H9 (cell line): Measurements from ENCODE around the gene LMTK3. TPM values are rescaled to one million over a fixed set of nuclear protein-coding genes. Genes with fewer than 3 reads are reported as not detected.

Source experiments
- DNase-seq: peaks from one replicate; pipeline ENCODE4 v3.0.0-alpha.2; 2017
- H2AFZ ChIP-seq: one replicate; pipeline ENCODE4 v1.6.1; 2013; ENCODE audit warnings: mild to moderate bottlenecking, low read length, control low read depth, moderate library complexity
- H2AK5ac ChIP-seq: 2 replicates; pipeline ENCODE4 v1.6.1; 2013; ENCODE audit warnings: low read length, control low read depth, mixed read lengths; ENCODE audit not compliant: insufficient read length
- H2BK120ac ChIP-seq: one replicate; pipeline ENCODE4 v1.6.1; 2013; ENCODE audit warnings: low read depth, mild to moderate bottlenecking, low read length, control low read depth, inconsistent platforms; ENCODE audit not compliant: poor library complexity, severe bottlenecking
- H2BK12ac ChIP-seq: 2 replicates; pipeline ENCODE4 v1.6.1; 2013; ENCODE audit warnings: low read length, control low read depth, mixed read lengths, low read depth; ENCODE audit not compliant: insufficient read length
- H2BK15ac ChIP-seq: 2 replicates; pipeline ENCODE4 v1.6.1; 2013; ENCODE audit warnings: low read depth, low read length, control low read depth
- H2BK20ac ChIP-seq: one replicate; pipeline ENCODE4 v1.6.1; 2013; ENCODE audit warnings: low read depth, mild to moderate bottlenecking, low read length, control low read depth, inconsistent platforms; ENCODE audit not compliant: poor library complexity, severe bottlenecking
- H2BK5ac ChIP-seq: 2 replicates; pipeline ENCODE4 v1.6.1; 2013; ENCODE audit warnings: low read length, control low read depth, mixed read lengths; ENCODE audit not compliant: insufficient read length
- H3K14ac ChIP-seq: 2 replicates; pipeline ENCODE4 v1.6.1; 2013; ENCODE audit warnings: low read length, control low read depth; ENCODE audit not compliant: insufficient read depth
- H3K18ac ChIP-seq: 2 replicates; pipeline ENCODE4 v1.6.1; 2013; ENCODE audit warnings: low read depth, mild to moderate bottlenecking, mixed read lengths, low read length, control low read depth; ENCODE audit not compliant: insufficient read length
- H3K23ac ChIP-seq: 2 replicates; pipeline ENCODE4 v1.6.1; 2013; ENCODE audit warnings: low read length, control low read depth, mixed read lengths, low read depth; ENCODE audit not compliant: insufficient read length
- H3K23me2 ChIP-seq: 2 replicates; pipeline ENCODE4 v1.6.1; 2013; ENCODE audit warnings: low read depth, mild to moderate bottlenecking, mixed read lengths, low read length, control low read depth; ENCODE audit not compliant: insufficient read length, poor library complexity, severe bottlenecking
- H3K27ac ChIP-seq: 2 replicates; pipeline ENCODE4 v1.5.1; 2013; ENCODE audit warnings: low read length, control low read depth, mixed read lengths, low read depth; ENCODE audit not compliant: insufficient read length
- H3K27me3 ChIP-seq: 2 replicates; pipeline ENCODE4 v1.6.1; 2013; ENCODE audit warnings: low read length, control low read depth, inconsistent platforms; ENCODE audit not compliant: insufficient read depth
- H3K4ac ChIP-seq: 2 replicates; pipeline ENCODE4 v1.6.1; 2013; ENCODE audit warnings: low read depth, mild to moderate bottlenecking, control low read depth, inconsistent platforms, low read length, moderate library complexity
- H3K4me1 ChIP-seq: 2 replicates; pipeline ENCODE4 v1.6.1; 2013; ENCODE audit warnings: low read length, control low read depth, inconsistent platforms; ENCODE audit not compliant: insufficient read depth
- H3K4me2 ChIP-seq: 2 replicates; pipeline ENCODE4 v1.6.1; 2013; ENCODE audit warnings: low read length, control low read depth, mixed read lengths; ENCODE audit not compliant: insufficient read length, insufficient read depth
- H3K56ac ChIP-seq: 2 replicates; pipeline ENCODE4 v1.6.1; 2013; ENCODE audit warnings: low read depth, mild to moderate bottlenecking, mixed read lengths, low read length, control low read depth; ENCODE audit not compliant: insufficient read length
- H3K79me1 ChIP-seq: 2 replicates; pipeline ENCODE4 v1.6.1; 2013; ENCODE audit warnings: low read depth, mild to moderate bottlenecking, moderate library complexity, low read length, control low read depth, inconsistent platforms; ENCODE audit not compliant: insufficient read depth, poor library complexity, severe bottlenecking
- H3K79me2 ChIP-seq: 2 replicates; pipeline ENCODE4 v1.6.1; 2013; ENCODE audit warnings: low read length, control low read depth, inconsistent platforms; ENCODE audit not compliant: insufficient read depth
- H3K9ac ChIP-seq: 2 replicates; pipeline ENCODE4 v1.6.1; 2013; ENCODE audit warnings: low read length, control low read depth, mixed read lengths; ENCODE audit not compliant: insufficient read length; ENCODE audit errors: extremely low read depth
- H3K9me3 ChIP-seq: one replicate; pipeline ENCODE4 v1.6.1; 2013; ENCODE audit warnings: low read depth, low read length, inconsistent platforms; ENCODE audit not compliant: control insufficient read depth
- H3T11ph ChIP-seq: one replicate; pipeline ENCODE4 v1.6.1; 2013; ENCODE audit warnings: mild to moderate bottlenecking, low read length, control low read depth, inconsistent platforms
- H4K20me1 ChIP-seq: one replicate; pipeline ENCODE4 v1.6.1; 2013; ENCODE audit not compliant: control insufficient read depth, insufficient read length, insufficient read depth
- H4K5ac ChIP-seq: 2 replicates; pipeline ENCODE4 v1.6.1; 2013; ENCODE audit warnings: low read depth, mild to moderate bottlenecking, mixed read lengths, low read length, control low read depth; ENCODE audit not compliant: insufficient read length
- H4K8ac ChIP-seq: replicated peaks from 2 replicates; pipeline ENCODE4 v1.6.1; 2013; ENCODE audit warnings: low read length, control low read depth, mixed read lengths, low read depth; ENCODE audit not compliant: insufficient read length
- H4K91ac ChIP-seq: 2 replicates; pipeline ENCODE4 v1.6.1; 2013; ENCODE audit warnings: low read depth, mild to moderate bottlenecking, moderate library complexity, mixed read lengths, low read length, control low read depth; ENCODE audit not compliant: insufficient read length
- H3K27ac Mint-ChIP-seq, 3 experiments: 2 replicates in 2 of 3; 3 replicates in 1 of 3; pipeline ENCODE4 v1.8.0; 2020 to 2021; ENCODE audit warnings: mixed read lengths in 3 of 3, mild to moderate bottlenecking in 1 of 3, moderate library complexity in 1 of 3
- H3K27me3 Mint-ChIP-seq: 2 replicates; pipeline ENCODE4 v1.8.0; 2021; ENCODE audit warnings: low read depth, mild to moderate bottlenecking, moderate library complexity, mixed read lengths
- H3K36me3 Mint-ChIP-seq, 3 experiments: 2 replicates in 2 of 3; 3 replicates in 1 of 3; pipeline ENCODE4 v1.8.0; 2020 to 2021; ENCODE audit warnings: low read depth in 3 of 3, mixed read lengths in 3 of 3; ENCODE audit not compliant: insufficient read depth in 1 of 3
- H3K4me1 Mint-ChIP-seq, 2 experiments: 2 replicates each; pipeline ENCODE4 v1.8.0; 2020; ENCODE audit warnings: mixed read lengths in 2 of 2
- H3K4me3 Mint-ChIP-seq, 2 experiments: 2 replicates in 1 of 2; 3 replicates in 1 of 2; pipeline ENCODE4 v1.8.0; 2020 to 2021; ENCODE audit warnings: mild to moderate bottlenecking in 2 of 2, mixed read lengths in 2 of 2, moderate library complexity in 1 of 2
- H3K9me3 Mint-ChIP-seq, 2 experiments: 2 replicates in 1 of 2; 3 replicates in 1 of 2; pipeline ENCODE4 v1.8.0; 2020; ENCODE audit warnings: mild to moderate bottlenecking in 2 of 2, mixed read lengths in 2 of 2, moderate library complexity in 1 of 2
- CTCF ChIP-seq: fragments of 200-600 bp; sonication (generic); conservative IDR thresholded peaks from 3 replicates; pipeline ENCODE4 v1.8.0; 2021; ENCODE audit warnings: antibody characterized with exemption, mild to moderate bottlenecking
- WGBS: extraction: QIAGEN DNeasy Blood & Tissue Kit; methylation state at CpG from one replicate; pipeline ENCODE4 v1.1.7; 2013; ENCODE audit warnings: missing lambda C conversion rate, low lambda C conversion rate, mixed read lengths; ENCODE audit not compliant: insufficient read length; ENCODE audit errors: extremely low coverage; 5-methylcytosine and 5-hydroxymethylcytosine counted together
- total RNA-seq: library from RNA; stranded (reverse); gene quantifications from 2 replicates; pipeline ENCODE4 v1.2.1, GENCODE V29; 2021

Gene LMTK3
- total RNA-seq, 1 experiment from 2014 or later: 14.4 TPM

- Mint-ChIP-seq H3K9me3 (no peaks in the 10 kb centered on the region), H3K4me1 (peaks cover 3 to 11% of the 10 kb centered on the region in 2 experiments; a peak in 3 of 4 replicates), H3K27me3 (peaks cover 24% of the 10 kb centered on the region), H3K36me3 (peaks cover 9 to 56% (median 36%) of the 10 kb centered on the region in 3 experiments), H3K27ac (no peak overlapping the region), H3K4me3 (no peak overlapping the region)
- Histone ChIP-seq H3K18ac (no peak overlapping the region), H3T11ph (no peak overlapping the region), H2BK15ac (no peak overlapping the region), H4K91ac (no peak overlapping the region), H4K5ac (no peak overlapping the region), H2AK5ac (no peak overlapping the region), H2BK12ac (no peak overlapping the region), H3K23me2 (no peaks in the 10 kb centered on the region), H2AFZ (no peak overlapping the region), H3K14ac (no peak overlapping the region), H3K27me3 (no peaks in the 10 kb centered on the region; the same call in 1 of the 2 replicates), H3K9me3 (no peaks in the 10 kb centered on the region), H3K27ac (no peak overlapping the region), H4K20me1 (no peaks in the 10 kb centered on the region), H2BK5ac (no peak overlapping the region), H2BK20ac (no peak overlapping the region), H3K4me1 (no peaks in the 10 kb centered on the region), H3K23ac (no peak overlapping the region), H3K79me1 (no peaks in the 10 kb centered on the region), H3K4ac (no peak overlapping the region), H3K79me2 (no peaks in the 10 kb centered on the region), H4K8ac (no peak overlapping the region), H3K4me2 (no peak overlapping the region), H3K56ac (no peak overlapping the region), H2BK120ac (no peak overlapping the region), H3K9ac (no peak overlapping the region)
- WGBS: no CpG with 5 or more reads among the region's 16 CpGs
- TF ChIP-seq CTCF: no peak
- no peak for DNase-seq
These were observed 27.3 kb downstream of the LMTK3 start for GRCh38 chr19:48484247-48484893.
